Glomerular endothelial cell (primary cell): ENCODE results near the gene RPL7A. TPM values are rescaled to one million over a fixed set of nuclear protein-coding genes. Genes with fewer than 3 reads are reported as not detected.

Experiments used
- DNase-seq: peaks from one replicate; pipeline ENCODE4 v3.0.0-alpha.2; 2011; ENCODE audit warnings: low read depth, low spot score; ENCODE audit errors: extremely low read depth
- total RNA-seq: library from RNA; depleted of rRNA; stranded (reverse); fragments of >200 nt; gene quantifications from 2 replicates; pipeline ENCODE4 v1.2.3, GENCODE V29; 2015

The RPL7A gene
- total RNA-seq, 1 donor from 2014 or later = 1,807 TPM

DNA sequence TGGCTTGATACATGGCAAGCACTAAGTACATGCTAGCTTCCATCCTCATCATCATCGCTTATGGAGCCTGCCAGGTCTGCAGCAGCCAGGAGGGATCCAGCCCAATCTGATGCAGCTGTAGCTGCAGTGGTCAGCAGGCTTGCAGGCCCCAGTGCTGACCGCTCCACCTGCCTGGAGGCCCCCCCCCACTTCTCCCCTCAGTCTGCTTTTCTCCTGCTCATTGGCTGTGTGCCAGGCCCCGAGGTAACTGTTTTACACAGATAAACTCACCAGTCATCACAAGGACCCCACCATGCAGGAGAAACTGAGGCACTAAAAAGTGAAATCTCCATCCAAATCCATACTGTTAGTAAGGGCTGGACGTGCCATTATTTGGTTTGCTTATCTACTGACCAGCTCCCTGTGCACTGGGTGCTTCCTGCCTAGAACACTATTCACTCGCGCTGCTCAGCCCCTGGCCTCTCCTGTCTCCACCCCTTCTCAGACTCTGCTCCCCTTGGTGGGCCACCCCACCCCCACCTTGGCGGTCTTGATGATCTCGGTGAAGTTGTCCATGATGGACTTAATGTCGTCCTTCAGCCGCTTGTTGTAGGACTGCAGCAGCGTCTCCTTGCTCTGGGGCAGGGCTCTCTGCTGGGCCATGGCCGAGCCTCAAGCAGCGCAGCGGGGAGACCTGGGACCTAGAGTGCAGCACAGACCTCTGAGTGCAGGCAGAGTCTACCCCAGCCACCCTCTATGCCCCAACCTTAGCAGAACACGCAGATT is 1.8 kb upstream of the RPL7A start:
- DNase-seq = no peak

- no peak for DNase-seq
Measured at GRCh38 chr9:133347515-133347984, 468 bp upstream of the RPL7A start.

- no peak for DNase-seq
Measured at GRCh38 chr9:133348718-133349573, 928 bp downstream of the RPL7A start.

DNA sequence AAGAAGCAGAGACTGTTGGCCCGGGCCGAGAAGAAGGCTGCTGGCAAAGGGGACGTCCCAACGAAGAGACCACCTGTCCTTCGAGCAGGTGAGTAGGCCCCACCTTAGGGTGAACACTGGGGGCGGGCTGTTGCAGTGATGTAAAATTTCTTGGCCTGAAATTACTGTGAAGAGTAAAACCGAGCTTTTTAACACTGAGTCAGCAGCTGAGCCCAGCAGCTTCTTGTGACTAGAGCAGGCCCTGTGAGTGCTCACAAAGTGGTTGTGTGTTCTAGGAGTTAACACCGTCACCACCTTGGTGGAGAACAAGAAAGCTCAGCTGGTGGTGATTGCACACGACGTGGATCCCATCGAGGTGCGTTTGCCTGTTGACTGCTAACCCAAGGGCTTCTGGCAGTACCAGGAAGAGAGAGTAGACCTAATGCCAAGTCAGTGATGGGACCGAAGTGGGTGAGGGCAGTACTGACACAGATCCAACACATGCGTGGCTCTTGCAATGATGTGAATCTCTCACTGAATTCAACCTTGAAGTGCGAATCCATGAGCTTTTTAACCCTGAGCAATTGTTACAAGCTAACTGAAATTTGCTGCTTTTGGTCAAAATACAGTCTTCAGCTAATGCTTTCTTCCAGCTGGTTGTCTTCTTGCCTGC is 2.1 kb downstream of the RPL7A start:
- no peak for DNase-seq

DNA sequence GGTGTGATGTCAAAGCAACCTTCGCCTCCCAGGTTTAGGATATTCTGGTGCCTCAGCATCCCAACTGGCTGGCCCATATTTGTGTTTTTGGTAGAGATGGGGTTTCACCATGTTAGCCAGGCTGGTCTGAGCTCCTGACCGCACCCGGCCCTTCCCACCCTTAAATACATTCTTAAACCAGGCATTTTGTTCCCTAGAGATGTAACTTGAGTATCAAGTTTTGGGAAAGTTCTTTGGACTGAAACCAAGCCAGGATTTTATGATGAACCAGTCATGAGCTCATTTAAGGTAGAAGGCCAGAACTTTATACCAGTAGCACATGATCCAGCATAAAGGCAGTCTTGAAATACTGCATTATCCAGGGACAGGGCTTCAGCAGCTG is 3.5 kb downstream of the RPL7A start:
- no peak for DNase-seq

DNA sequence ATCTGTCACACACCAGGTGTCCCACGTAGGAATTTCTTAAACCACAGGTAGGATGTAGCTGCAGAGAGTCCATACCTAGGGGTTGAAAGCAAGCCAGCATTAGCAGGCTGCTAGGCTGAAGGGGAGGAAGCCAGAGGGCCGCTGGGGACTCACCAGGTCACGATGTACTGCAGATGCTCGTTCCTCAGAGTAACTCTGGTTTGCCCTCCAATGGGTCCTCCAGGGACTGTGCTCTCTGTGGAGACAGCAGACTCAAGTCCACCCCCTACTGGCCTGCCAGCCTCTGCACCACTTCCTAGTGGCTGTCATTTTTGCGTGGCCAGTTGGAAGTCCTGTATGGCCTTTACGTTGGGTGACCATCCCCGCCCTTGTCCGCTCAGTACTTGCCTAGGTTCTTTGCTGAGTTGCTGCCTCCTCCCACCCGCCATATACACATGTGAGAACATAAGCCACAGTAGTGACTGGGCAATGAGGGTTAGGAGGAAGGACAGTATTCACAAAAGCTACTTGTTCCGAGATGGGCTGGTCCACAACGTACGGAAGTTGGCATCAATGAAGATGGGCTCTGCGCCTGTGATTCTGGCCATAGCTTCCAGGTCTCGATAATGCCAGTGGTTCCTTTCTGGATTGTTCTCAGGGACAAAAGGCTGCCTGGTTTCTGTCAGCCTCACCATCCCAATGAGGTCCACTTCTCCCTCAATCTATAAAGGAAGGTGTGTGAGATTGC is 4.1 kb downstream of the RPL7A start:
- DNase-seq = no peak

DNA sequence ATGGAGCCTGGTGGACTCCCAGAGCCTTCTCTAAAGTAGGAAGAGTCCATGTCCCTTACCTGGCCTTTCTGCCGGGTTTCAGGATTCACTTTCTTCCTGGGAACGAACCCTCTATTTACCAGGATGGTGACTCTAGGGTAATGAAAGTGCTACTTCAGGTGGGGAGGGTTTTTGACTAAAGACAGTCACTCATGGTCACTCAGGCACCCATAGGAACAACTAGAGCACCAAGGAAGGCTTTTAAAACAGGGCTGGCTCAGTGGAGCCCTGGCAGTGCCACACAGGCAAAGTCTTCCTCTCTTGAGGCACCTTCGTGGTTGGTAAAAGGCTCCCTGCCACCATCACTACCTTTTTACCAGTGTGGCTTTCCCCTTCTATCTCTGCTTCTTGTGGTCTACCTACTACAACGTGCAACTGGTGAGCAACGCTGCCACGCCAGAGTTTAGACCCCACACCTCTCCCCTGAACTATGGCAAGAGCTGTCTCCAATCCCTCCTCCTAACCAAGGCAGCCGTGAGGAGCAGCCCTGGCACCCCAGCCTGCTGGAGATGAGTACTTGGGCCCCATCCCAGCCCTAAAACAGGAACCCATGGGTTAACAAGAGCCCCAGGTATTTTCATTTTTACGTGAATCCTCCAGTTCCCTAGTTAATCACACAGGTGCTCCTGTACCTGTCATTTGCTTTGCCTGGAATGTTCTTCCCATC is 4.8 kb downstream of the RPL7A start:
- no peak for DNase-seq

DNA sequence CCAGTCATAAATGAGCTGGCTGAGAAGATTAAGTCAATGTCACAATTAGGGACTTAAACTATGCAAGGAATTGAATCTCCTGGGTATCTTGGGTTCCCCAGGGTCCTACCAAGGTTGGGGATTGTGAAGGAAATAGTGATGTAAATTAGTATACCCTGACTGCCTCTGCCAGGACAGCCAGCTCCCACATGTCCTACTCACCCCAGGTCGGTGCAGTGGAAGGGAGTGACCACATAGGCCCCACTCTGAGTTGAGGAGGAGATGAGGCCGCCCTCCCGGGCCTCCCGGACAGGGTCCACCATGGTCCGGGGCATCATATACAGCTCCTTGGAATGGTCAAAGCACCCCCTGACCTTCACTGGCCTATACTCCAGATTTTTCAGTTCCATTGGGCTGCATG is 5.5 kb downstream of the RPL7A start:
- DNase-seq = no peak

DNA sequence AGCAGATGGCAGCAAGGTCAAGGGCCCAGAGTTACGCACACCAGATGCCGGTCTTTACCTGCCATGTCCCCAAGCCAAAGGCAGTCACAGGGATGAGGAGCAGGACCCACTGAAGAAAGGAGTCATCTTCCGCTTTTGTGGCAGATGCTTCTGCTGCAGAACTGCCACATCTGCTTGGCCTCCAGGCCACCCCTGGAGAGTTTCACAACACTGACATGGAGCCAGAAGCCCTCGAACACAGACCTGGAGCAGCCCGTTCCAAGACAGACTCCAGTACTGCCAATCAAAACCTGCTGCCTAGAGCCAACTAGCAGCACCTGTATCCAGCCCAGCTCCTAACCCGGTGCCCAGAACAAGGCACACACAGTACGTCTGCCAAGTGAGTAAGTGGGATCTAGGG is 6.7 kb downstream of the RPL7A start:
- no peak for DNase-seq

- no peak for DNase-seq
Measured at GRCh38 chr9:133355881-133356357, 7.9 kb downstream of the RPL7A start.

DNA sequence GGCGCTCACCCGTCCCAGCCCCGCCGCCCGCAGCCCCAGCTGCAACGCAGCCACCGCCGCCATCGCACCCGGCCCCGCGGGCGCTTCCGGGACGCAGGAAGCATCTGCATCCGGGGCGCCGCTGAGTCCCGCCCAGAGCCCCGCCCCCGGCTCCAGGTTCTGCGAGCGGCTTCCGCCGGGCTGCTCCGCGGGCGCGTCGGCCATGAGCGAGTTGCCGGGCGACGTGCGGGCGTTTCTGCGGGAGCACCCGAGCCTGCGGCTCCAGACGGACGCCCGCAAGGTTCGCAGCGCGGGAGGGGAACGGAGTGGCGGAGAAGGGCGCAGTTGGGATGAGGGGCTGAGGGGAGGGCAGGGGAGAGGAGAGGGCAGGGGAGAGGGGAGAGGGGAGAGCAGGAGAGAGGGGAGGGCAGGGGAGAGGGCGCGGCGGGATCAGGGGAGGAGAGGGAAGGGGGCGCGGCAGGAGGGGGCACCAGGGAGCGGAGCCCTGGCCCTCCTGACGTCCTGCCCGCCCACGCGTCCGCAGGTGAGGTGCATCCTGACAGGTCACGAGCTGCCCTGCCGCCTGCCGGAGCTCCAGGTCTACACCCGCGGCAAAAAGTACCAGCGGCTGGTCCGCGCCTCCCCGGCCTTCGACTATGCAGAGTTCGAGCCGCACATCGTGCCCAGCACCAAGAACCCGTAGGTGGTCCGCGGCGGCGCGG is 8.5 kb downstream of the RPL7A start, which contains the start of the genes SURF1 and SURF2:
Gene SURF1 (minus strand): TSS at position 97 of the 701 bp plus-strand sequence. CDS start 34 bp downstream, at position 63.
Gene SURF2 (plus strand): TSS at position 160 of the 701 bp plus-strand sequence. CDS start 43 bp downstream, at position 203.
- DNase-seq = no peak

GRCh38 chr9:133357656-133358055 is 9.6 kb downstream of the RPL7A start:
- DNase-seq = no peak

DNA sequence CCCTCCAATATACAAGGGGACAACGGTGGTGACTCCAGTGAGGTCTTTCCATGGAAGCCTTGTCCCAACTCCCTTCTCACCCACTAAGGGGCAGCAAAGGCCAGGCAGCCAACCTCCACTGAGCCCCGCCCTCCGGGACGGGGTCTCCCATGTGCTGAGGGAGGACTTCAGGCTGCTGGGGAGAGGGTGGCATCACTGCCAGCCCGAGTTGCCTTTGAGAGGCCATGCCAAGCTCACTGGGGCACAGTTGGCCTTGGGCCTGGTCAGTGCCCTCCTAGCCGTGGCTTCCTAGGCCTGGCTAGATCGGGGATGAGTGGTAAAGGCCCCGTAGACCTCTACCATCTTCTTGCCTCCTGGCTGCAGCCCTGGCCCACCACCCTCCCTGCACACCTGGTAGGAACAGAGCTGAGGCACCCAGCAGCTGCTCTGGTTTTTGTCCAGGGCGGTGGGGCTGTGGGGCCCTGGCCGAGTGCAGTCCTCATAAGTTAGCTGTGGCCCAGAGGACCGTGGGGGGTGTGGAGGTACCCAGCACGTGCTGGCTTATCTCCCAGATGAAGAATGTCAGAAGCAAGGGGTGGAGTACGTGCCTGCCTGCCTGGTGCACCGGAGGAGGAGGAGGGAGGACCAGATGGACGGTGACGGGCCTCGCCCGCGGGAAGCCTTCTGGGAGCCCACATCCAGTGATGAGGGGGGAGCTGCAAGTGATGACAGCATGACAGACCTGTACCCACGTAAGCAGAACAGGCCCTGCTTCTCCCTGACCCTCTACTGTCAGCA is 11.6 kb downstream of the RPL7A start:
- no peak for DNase-seq

DNA sequence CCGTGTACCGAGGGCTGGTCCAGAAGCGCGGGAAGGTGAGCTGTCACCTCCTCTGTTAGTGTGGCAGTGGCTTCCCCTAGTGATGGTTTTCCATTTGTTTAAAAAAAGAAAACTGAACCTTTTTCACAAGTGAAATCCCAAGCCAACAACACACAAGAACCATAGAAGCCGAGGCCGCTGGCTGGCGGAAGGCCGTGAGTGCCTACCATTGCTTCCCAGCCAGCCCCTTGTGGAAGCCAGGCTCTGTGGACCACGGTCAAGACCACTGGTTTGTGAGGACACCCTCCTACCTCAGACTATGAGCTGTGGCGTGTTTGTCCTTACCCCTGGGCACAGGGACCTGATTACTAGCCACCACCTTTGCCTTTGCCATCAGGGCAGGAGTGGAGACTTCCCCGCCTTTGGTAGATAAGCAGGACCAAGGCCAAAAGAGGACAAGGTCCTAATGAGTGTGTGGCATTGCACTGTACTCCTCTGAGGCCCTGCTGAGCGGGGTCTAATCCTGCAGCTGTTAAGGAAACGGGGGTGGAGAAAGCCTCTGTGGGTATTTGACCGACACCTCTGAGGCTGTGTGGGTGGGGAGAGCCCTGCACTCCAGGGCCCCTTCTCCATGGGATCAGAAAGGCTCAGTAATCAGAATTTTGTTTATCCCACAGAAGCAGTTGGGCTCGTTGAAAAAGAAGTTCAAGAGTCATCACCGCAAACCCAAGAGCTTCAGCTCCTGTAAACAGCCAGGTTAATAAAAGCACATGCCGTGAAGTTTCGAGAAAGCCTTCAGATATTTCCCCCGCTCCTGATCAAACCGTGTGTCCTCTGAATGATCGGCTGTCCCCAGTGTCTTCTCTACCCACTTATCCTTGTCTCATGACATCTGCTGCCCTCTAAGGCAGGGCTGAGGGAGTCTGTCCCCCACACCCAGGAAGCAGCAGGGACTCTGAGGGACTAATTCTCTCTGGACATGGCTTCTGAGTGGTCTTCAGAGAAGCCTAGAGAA is 12.7 kb downstream of the RPL7A start:
- DNase-seq = no peak

DNA sequence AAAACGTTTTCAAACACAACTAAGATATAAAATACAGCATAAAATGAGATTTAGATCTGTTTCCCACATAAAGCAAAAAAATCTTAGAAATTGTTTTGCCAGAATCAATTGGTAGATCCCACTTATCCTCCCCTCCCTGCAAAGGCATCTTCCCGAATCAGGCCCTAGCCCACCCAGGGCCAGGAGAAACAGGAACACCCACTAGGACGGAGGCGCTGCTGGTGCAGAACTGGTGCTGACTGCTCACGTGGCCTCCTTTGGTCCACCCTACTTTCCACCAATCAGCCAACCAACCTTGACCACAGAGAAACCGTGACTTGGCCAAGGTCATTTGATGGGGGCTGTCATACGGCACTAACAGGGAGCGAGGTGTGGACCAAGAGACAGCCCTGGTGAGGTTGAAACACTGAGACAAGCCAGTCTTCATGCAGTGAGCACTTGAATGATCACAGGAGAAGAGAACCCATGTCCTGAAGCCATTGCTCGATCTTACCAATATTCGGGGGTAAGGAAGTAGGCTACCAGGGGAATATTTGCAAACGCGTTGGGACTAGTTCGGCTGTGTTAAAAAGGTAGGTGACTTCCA is 13.6 kb downstream of the RPL7A start:
- DNase-seq = no peak

GRCh38 chr9:133362359-133363044 is 14.5 kb downstream of the RPL7A start:
- DNase-seq = no peak
